Measurements from ENCODE around the gene PCNX4.

DNA sequence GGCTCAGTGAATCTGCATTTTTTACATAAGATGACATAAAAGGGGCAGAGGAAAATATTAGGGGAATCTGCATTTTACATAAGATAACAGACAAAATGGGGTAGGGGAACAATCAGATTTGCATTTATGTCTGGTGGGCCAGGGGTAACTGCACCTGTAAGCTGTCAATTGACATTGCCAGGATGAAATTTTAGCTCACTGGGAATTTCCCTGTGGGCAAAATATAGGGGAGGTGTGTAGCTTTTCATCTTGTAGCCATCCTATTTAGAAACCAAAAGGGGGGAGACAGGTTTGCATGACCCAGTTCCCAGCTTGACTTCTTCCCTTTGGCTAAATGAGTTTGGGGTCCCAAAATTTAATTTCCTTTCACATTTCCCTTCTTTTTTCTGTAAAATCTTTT is 3.5 kb downstream of the PCNX4 start:
- TF ChIP-seq POLR2A (IDR thresholded peaks at IDR 0.05) (no peak), EP300 (IDR thresholded peaks at IDR 0.05) (no peak)
- TF ChIP-seq, protein P1, sequence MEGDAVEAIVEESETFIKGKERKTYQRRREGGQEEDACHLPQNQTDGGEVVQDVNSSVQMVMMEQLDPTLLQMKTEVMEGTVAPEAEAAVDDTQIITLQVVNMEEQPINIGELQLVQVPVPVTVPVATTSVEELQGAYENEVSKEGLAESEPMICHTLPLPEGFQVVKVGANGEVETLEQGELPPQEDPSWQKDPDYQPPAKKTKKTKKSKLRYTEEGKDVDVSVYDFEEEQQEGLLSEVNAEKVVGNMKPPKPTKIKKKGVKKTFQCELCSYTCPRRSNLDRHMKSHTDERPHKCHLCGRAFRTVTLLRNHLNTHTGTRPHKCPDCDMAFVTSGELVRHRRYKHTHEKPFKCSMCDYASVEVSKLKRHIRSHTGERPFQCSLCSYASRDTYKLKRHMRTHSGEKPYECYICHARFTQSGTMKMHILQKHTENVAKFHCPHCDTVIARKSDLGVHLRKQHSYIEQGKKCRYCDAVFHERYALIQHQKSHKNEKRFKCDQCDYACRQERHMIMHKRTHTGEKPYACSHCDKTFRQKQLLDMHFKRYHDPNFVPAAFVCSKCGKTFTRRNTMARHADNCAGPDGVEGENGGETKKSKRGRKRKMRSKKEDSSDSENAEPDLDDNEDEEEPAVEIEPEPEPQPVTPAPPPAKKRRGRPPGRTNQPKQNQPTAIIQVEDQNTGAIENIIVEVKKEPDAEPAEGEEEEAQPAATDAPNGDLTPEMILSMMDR (IDR thresholded peaks at IDR 0.05): no peak

Data from tibial nerve (tissue), 4 donors.